ENCODE measurements around the gene KCNH1. TPM values are rescaled to one million over a fixed set of nuclear protein-coding genes. Genes with fewer than 3 reads are reported as not detected.
A peak's percentile ranks its signal among the peaks of the same experiment; 100 is the strongest.
"Not testable (repeated sequence)": the region's sequence is repeated elsewhere in the genome, so short reads cannot be mapped to it uniquely, and the experiment has no call there.

KCNH1 gene
- total RNA-seq, 1 donor from 2014 or later: 3.2 TPM

DNA sequence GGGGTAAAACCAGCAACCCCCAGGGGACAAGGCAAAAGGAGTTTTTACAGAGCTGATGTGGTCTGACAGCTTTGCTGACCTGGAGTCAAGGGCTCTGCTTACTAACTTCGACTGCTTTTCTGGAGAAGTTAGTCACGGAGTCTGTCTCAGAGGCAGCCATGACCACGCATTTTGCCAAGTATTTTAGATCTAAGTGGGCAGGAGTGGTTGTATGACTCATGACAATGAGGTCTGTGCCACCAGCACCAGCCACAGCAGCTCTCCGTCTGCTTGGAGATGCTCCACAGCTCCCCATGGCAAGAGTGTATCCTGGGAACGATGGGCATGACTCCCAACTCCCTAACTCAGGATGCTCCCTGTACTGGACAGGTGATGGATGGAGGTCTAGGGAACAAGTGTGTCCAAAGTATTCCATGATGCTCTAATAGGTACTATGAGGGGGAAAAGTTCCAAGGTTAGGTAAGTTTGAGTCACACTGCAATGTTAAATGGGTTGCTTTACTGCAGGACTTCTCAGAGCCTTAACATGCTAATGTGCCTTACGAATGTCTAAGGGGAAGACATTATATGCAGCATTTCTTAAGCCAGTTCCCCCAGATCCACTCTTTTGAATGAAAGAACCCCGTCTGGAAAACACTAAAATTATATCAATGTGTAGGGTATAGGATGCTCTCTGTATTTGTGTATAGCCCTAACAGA lies 446.2 kb downstream of the KCNH1 start:
- intact Hi-C loops (cut with DNase I): no loop called here
- DNase-seq (ENCODE audit: low spot score) (no peak), ATAC-seq (no peak)

DNA sequence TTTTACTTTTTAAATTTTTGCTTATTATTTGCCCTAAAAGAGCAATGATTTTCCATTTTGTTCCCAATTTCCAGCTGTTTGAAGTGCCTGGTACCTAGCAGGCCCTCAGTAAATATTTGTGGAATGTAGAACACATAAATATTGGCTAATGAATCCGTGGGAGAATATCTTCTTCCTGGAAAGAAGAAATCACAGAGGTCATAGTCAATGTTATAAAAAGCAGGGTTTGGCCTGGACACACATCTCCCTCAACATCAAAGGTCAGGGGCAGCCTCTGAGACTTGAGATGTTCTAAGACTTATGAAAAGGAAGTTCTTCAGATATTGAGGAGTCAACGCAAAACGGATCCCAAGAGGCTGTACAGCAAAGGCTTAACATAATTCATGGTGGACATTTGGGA lies 447.1 kb downstream of the KCNH1 start:
- intact Hi-C loops (cut with DNase I): no loop called here
- peak; percentile 35 for ATAC-seq

DNA sequence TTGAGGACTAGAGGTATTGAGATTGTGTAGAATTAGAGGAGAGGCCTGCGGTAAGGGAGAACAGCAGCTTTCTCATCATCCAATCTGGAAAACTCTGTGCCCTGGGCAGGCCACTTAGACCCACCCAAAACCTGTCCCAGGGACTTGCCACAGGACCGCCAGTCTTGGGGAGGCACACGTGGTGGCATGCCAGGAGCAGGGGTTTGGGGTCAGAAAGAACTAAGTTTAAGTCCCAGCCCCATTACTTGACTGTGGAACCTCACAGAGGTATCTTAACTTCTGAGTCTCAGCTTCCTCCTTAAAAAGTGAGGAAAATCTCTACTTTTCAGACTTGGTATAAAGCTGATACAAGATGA lies 448.7 kb downstream of the KCNH1 start:
- intact Hi-C loops (cut with DNase I): no loop called here
- no peak for ATAC-seq
- no peak for DNase-seq (ENCODE audit: low spot score)

More for the DNA sequence above, 447.1 kb downstream of the KCNH1 start:
- no peak for DNase-seq (ENCODE audit: low spot score)

DNA sequence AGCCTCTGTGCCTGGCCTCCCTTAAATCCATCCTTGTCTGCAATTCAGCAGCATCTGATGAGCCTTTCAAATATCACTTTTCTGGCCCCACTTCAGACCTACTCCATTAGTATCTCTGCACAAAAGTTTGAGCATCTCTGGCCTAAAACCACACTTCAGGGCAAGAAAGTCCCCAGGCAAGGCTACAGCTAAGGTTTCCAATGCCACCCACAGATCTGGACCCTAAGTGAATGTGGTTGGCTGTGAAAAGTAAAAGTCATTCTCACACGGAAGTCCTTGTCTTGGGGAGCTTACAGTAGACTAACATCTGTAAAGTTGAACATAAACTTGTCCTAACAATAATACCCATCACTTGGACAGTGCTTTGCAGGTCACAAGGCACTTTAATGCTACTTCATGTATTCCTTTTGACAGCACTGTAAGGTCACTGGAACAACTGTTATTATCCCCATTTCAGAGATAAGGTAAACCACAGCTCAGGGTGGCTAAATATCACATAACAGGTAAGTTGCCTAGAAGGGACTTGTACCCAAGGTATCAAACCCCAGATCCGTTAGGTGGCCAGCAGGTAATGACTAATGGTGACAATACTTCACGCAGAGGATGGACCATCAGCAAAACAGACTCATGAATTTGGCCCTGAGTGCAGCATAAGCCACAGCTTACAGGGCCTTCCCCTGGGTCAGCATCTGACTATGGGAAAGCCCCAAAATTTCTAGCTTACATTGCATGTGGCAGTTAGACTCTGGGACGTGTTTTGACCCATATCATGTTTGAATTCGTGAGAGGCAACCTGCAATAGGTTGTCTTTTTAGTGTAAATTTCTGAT lies 449.3 kb downstream of the KCNH1 start:
- intact Hi-C loops (cut with DNase I): no loop called here
- ATAC-seq: no peak
- DNase-seq (ENCODE audit: low spot score): no peak

DNA sequence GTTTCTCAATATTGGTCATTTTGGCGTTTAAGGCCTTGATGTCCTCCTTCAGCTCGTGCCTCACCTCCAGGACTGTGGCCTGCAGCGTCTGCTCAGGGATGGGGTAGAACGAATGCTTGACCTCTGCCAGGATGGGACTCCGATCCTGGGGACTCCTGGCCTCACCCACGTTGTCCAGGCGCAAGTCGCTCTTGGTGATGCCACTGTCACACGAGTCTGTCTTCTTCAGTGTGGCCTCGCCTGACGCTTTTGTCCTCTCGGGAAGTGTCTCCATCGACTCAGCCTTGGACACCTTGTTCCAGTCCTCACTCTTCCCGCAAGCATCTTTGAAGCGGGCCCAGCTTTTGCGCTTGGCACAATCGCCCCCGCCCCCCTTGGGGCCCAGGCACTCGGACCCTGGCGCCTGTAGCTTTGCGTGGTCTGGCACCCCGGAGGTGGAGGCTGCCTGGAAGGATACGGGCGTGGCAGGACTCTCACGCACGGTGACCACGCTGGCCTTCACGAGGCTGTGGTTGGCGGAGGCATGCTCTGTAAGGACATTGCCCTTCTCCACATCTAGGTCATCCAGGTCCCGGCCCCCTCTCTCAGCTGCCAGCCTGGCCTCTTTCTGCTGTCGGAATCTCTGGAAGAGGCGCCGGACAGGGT lies 450.4 kb downstream of the KCNH1 start:
- DNase-seq (ENCODE audit: low spot score): no peak
- intact Hi-C loops (cut with DNase I): no loop called here

DNA sequence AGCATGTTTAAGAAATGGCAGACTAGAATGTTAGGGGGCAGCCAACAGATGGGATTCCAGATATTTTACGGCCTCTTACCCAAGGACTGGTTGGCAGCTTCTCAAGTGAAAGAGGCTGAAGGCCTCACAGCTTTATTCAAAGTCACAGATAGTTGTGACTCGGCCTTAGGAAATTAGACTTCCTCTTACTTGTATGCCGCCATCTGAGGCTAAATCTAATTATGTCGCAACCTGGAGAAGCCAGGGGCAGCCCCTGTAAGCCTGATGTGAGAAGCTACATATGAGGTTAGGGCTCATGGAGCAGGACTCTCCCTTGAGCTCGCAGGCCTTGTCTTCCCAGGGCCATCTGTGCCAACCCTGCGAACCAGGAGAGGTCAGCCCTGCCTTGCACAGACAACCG lies 452.8 kb downstream of the KCNH1 start:
- ATAC-seq: no peak
- intact Hi-C loops (cut with DNase I): no loop called here
- DNase-seq (ENCODE audit: low spot score): no peak

More for the DNA sequence above, 450.4 kb downstream of the KCNH1 start:
- ATAC-seq: no peak

DNA sequence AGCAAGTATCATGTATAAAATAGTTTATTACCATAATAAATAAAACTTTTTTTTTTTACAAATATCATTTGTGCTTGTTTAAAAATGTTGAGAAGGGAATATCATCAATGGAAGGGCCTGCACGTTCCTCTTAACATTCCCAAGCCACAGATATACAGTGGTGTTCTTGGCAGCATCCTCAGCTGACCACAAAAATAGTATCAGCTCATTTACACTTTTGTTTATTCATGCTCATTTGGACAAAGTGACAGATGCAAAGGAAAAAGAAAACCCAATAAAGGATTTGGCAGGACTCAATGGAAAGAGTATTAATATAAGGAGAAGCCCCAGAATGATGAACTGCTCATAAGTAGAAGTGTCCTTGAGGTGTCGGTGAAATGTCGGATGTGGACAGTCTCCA lies 455.6 kb downstream of the KCNH1 start:
- ATAC-seq: no peak
- DNase-seq (ENCODE audit: low spot score): no peak
- intact Hi-C loops (cut with DNase I): no loop called here

DNA sequence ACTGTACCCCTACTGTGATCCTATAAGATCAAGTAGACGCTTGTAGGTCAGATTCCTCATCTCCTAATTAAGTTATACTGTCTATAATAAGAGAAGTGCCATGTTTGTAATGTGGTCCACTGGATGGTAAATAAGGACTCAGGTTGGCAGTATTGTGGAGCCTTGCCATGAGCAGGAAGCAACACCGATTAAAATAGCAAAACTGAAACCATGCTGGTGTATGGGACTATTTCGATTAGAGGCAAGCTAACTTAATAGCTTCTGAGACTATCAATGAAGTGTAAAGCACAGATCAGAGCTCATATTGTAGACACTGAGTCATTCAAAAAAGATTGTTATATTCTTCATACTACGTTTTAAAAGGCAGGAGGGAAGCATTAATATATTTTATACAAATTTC lies 456.4 kb downstream of the KCNH1 start:
- DNase-seq (ENCODE audit: low spot score) (no peak), ATAC-seq (no peak)
- intact Hi-C loops (cut with DNase I): no loop called here

DNA sequence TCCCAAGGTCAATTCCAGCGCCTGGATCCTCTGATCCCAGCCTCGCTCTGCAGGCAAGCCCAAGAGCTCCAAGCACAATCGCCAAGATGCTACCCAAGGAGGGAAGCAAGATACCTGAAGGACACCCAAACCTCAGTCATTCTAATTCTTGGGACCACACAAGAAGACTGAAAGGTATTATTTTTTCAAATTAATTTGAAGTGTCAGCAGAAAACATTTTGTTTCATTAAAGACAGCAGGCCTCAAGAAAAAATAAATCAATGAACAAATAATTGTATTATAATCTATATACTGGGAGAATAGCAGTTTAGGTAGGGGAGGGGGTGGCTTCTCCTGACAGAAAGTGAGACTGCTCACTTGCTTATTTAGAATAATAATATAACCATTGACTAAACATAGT lies 457.4 kb downstream of the KCNH1 start:
- intact Hi-C loops (cut with DNase I): no loop called here
- ATAC-seq (no peak), DNase-seq (ENCODE audit: low spot score) (no peak)

DNA sequence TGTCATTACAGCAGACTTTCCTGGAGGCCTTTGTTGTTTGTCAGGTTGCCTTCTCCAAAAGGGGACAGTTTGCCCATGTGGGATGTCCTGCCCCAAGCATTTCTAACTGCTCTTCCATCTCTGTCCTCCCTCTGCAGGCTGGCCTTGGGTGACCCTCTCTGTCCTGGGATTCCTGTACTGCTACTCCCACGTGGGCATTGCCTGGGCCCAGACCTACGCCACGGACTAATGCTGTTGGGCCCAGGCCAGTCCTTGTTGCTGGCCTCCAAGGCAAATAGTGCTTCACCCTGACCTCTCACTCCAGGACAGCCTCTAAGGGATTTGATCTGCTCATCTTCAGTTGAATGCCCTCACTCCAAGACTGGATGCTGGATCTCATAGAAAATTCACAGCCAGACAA lies 459.8 kb downstream of the KCNH1 start:
- no peak for DNase-seq (ENCODE audit: low spot score)

DNA sequence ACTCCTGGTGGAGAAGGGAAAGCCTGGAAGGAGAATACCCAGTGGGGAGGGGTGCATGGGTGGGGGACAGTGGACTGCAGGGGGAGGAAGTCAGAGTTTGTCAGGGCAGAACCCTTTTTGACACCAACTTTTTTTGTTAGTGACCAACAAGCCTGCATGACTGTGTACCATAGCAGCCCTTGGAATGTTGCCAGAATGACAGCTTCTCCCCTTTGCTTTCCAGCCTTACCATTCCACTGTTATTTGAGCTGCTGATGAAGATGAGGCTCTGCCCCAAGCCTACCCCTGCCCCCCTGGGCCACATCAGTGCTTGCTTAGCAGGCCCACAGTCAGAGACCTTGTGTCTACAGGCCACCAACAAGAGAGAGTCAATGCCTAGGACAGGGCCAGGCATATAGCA lies 464.0 kb downstream of the KCNH1 start:
- intact Hi-C loops (cut with DNase I): no loop called here
- ATAC-seq: no peak
- DNase-seq (ENCODE audit: low spot score): no peak

More for the DNA sequence above, 459.8 kb downstream of the KCNH1 start:
- intact Hi-C loops (cut with DNase I): no loop called here
- ATAC-seq: no peak

DNA sequence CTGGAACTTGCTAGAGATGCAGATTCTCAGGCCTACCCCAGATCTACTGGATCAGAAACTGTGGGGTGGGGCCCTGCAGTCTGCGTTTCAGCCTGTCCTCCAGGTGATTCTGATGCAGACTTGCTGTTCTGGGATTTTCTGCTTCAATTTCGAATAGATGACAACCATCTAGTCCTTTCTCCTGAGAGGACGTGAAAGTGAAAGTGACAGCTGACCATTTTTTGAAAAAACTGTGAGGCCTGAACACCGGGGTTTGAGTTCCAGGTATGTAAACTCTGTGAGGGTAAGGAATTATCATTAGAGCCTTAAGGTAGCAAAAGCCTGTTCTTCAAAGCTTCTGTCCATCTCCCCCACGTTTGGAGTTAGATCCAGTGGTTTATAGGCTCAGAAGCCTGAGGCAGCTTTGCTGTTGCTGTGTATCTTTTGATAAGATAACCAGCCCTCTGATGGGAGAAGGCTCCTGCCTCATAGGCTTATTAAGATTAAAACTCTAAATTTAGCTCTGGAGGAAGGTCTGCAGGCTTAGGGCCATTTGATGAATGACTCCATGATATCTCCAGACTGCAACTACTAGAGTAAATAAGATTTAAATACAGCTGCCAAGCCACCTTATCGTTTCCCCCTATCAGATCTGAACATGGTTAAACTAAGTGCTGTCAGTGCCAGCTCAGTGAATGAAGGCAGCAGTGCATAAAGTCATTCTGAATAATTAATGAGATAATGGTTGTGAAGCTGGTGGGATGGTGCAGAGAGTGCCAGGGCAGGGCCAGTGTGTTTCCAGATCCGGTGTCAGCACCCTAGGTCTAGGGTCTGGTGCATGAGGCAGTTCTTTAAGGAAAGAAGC lies 470.0 kb downstream of the KCNH1 start:
- no peak for DNase-seq (ENCODE audit: low spot score)
- ATAC-seq: no peak
- intact Hi-C loops (cut with DNase I): no loop called here

DNA sequence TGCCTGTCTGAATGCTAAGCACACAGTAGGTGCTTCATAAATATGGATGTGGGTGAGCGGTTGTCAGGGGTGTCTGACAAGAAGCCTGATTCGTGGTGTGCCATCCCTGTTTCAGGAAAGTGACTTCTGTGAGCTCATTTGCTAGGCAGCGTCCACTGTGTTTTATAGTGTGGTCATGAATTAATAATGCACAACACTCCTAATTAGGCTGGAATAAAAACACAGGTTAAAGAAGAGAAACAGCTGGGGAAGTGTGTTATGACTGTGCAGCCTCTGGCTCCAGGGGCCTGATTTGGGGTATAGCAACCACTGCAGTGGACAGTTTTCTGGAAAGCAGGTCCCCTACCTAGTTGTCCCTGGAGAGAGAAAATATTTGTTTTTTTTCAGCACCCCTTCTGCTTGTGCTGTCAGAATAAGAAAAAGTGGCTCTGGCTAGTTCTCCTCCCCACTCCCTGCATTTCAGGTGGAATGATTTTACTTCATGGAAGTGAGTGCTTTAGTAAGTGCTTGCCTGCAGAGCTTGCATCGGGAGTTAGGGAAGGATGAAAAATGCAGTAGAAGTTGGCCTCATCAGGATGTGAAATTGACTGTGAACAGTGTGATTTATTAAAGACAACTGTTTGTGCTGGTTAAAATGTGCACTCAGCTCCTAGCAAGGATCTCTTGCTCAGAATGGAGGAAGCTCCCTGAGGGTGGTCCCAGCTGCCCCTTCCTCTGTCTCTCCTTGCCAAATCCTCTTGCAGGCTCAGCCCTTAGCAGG lies 471.5 kb downstream of the KCNH1 start:
- ATAC-seq (no peak), DNase-seq (ENCODE audit: low spot score) (no peak)
- intact Hi-C loops (cut with DNase I): no loop called here

DNA sequence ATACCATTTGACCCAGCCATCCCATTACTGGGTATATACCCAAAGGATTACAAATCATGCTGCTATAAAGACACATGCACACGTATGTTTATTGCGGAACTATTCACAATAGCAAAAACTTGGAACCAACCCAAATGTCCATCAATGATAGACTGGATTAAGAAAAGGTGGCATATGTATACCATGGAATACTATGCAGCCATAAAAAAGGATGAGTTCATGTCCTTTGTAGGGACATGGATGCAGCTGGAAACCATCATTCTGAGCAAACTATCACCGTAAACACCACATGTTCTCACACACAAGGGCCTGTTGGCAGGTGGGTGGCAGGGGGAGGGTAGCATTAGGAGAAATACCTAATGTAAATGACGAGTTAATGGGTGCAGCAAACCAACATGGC lies 472.4 kb downstream of the KCNH1 start:
- intact Hi-C loops (cut with DNase I); ATAC-seq; DNase-seq (ENCODE audit: low spot score): not testable (repeated sequence)

DNA sequence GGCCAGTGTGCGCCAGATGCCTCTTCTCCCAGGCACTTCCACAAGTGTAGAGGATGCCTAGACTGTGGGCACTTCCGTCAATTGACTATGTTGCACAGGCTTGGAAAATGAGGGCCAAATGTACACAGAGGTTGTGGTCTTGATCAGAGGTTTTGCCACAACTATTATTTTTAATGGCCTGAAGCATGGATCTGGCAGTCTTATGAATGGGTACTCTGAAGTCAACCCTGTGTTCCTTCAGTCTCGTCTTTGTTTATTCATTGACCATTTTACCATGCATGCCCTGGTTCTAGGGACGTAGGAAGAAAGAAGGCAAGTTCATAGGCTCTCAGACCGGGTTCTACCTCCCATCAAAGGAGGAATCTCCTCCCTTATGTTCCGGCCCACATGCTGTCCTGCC lies 476.1 kb downstream of the KCNH1 start:
- no peak for DNase-seq (ENCODE audit: low spot score)
- no peak for ATAC-seq
- intact Hi-C loops (cut with DNase I): no loop called here

DNA sequence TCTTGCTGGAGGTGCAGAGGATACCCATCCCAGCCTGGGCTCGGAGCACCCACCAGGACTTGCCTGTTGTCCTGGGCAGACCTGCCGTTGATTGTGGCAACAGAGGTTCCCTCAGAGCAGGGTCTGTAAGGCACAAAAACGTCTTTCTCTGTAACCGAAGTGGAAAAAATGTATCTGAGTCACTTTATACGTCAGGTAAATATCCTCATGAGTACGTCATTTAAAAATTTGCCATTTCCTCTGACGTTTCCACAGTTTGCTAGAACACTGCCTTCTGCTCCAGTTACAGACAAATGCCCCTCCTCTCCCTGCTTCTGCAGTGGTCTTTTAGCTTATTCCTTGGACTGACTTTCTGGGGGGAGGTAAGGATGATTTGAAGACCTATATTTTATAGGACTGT lies 478.4 kb downstream of the KCNH1 start:
- no peak for DNase-seq (ENCODE audit: low spot score)
- intact Hi-C loops (cut with DNase I): no loop called here

DNA sequence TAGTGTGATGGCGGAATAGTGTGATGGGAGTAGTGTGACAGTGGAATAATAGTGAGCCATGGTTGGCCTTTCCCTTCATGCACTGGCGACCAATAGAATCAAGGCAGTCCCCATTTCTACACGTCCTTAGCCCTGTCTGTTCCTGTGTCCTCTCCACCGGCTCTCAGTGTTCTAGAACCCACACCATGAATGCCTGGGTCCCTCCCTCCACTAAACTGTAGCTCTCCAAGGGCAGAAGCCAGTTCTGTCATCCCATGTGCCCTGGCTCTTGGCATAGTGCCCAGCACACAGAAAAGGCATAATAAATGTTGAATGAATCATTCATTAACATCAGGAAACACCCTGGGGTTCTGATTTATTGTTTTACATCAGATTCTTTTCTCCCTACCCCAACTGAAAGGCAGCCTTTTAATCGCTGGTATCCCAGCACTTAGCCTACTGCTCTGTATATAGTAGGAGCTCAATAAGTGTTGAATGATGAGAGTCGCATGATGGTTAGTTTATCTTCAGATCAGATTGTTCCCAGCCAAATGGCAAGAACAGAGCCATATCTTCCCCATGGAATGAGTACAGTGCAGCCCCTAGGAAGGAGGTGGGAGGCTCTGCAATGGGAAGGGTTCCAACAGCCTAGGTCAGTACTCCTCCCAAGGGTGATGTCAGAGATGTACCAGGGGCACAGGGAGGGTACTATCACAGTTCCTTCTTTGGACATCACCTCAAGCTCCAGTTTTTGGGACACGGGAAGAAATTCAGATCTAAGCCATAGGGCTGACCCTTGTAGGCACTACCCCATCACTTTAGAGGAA lies 479.6 kb downstream of the KCNH1 start:
- intact Hi-C loops (cut with DNase I): no loop called here
- no peak for DNase-seq (ENCODE audit: low spot score)
- no peak for ATAC-seq

More for the DNA sequence above, 478.4 kb downstream of the KCNH1 start:
- no peak for ATAC-seq

DNA sequence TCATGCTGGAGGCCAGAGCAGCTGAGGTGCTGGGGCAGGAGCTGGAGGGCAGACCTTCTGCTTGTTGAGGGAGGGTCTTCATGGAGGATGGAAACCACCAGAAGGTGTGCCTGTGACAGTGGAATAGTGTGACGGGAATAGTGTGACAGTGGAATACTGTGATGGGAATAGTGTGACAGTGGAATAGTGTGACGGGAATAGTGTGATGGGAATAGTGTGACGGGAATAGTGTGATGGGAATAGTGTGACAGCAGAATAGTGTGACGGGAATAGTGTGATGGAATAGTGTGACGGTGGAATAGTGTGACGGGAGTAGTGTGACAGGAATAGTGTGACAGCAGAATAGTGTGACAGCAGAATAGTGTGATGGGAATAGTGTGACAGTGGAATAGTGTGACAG lies 480.2 kb downstream of the KCNH1 start:
- peak; percentile 74 for ATAC-seq
- intact Hi-C loops (cut with DNase I): no loop called here
- no peak for DNase-seq (ENCODE audit: low spot score)

All from sciatic nerve (tissue), 2 donors.